GM21447 (cell line): ENCODE results near the gene ATP10D.

Experiments used
- ATAC-seq: cut with Tn5 transposase; IDR thresholded peaks from one replicate; pipeline ENCODE4 v1.9.1; 2021; ENCODE audit not compliant: unreplicated experiment

The ATP10D gene

DNA sequence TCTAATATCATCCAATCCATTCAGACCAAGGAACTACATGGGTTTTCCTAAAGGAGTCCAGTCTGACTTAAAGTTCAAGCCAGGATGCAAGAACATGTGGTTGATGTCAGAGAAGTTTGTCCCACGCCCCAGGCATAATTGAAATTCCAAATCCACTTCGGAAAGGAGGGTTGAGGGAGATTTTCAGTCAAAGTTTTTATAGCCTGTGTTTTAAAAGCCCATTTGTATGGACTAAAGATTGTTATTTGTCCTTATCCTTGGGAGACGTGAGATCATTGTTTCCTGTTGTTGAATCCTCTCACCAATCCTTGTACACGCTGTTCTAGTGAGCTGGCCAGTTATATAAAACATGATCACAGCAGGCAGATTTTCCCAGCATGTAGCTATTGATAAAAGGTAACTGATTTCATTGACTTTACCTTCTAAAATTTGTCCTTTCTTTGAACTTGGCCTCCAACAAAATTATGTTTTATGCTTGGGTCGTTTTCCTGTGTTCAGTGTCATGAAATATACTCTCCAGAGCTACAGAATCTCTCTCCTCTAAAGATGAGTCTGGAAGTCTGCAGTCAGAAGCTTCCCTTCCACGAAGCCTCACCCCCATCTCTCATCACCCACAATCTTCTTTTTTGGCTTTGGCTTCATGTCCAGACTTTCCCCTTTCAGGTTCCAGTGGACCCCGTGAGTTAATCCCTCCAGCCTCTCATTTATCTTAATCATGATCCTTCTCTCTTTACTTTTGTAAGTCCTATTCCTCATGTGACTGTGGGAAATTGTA is 92.9 kb downstream of the ATP10D start:
- ATAC-seq, result no peak

DNA sequence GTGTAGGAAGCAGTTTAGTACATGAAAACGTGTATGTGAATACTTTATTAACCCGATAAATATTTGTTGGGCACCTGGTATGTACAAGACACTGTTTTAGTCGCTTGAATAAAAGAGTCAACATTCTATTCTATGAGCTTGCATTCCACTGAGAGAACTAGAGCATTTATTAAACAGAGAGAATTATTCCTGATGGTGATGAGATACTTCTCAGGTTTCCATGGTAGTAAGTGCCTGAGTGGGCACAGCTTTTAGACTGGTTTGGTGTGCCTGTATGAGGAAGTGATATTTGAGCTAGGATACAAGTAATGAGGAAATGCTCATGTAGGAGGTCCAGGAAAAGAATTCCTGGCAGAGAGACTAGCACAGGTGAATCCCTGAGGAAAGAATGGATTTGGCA is 94.2 kb downstream of the ATP10D start:
- no peak for ATAC-seq

DNA sequence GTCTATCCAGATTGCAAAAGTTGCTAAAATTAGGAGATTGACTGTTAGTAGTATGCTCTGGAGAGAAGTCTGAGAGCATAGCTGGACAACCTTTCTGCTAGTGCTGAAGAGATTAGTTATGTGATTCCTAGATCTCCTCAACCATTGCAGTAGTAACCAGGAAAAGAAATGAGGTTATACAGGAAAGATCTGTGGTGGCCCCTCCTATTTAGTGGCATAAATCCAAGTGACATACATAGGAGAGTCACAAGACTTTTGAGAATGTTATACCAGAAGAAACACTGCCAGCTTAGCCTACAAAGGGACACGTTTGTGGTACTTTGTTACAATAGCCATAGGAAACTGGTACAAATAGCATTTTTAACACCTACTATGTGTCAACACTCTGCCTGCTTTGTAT is 105.2 kb downstream of the ATP10D start:
- ATAC-seq, result no peak

DNA sequence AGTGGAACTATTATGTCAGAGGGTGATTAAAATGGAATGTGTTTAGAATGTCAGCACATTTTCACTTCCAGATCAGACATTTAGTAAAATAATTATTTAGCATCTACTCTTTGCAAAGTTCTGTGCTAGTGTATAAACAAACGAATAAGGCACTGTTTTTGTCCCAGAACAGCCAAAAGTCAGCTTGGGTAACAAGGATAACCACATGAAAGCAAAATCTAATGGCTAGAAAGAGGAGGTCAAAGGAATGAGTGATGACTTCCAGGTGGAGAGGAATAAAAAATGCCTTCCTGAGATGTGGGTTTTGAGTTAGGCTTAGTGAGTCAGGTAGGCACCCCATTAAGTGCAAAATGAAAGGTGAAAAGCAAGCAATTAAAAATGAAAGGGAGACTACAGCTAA is 112.6 kb downstream of the ATP10D start:
- ATAC-seq, result no peak

DNA sequence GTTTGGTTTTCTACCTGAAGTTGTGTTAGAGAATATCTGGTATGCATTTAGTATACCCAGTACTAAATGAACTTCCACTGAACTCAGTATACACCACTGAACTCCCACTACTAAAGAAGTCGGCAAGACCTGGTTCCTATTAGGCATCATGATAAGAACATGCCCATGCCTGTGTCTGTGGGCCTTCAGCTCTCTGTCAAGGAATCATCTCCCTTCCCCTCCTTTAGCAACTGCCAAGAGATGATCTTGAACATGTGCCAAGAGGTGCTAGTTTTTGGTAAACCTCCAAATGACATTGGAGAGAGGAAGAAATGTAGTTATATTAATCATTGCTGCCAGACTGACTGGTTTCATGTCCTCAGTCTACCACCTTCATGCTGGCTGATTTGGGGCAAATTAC is 113.2 kb downstream of the ATP10D start:
- ATAC-seq, result no peak

DNA sequence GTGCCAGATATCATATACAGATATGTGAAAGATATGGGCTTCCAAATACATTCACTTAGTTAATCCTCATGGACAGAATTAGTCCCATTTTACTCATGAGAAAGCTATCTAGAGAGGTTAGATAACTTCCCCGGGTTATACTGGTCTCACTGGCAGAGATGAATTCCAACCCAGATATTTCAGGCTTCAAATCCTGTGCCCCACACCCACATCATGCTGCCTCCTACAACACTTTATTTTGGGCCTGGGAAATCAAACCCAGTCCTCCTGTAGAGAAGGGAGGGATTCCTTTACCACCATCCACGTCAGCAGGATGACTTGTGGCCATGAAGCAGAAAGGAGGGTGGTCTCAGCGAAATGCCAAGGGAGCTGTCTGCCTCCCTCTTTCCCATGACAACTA is 113.8 kb downstream of the ATP10D start:
- ATAC-seq, result no peak

DNA sequence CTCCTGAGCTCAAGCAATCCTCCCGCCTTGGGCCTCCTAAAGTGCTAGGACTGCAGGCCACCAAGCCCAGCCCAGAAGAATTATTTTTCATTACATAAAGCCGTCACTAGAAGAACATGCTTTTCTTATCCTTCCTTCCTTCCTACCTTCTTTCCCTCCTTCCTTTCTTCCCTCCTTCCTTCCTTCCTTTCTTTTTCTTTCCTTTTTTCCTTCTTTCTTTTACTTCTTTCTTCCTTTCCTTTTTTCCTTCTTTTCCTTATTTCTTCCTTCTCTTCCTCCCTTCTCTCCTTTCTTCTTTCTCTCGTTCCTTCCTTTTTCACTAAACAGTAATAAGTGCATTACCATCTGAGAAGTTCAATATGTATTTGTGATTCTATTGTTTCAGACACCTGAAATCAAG is 121.4 kb downstream of the ATP10D start:
- no peak for ATAC-seq

DNA sequence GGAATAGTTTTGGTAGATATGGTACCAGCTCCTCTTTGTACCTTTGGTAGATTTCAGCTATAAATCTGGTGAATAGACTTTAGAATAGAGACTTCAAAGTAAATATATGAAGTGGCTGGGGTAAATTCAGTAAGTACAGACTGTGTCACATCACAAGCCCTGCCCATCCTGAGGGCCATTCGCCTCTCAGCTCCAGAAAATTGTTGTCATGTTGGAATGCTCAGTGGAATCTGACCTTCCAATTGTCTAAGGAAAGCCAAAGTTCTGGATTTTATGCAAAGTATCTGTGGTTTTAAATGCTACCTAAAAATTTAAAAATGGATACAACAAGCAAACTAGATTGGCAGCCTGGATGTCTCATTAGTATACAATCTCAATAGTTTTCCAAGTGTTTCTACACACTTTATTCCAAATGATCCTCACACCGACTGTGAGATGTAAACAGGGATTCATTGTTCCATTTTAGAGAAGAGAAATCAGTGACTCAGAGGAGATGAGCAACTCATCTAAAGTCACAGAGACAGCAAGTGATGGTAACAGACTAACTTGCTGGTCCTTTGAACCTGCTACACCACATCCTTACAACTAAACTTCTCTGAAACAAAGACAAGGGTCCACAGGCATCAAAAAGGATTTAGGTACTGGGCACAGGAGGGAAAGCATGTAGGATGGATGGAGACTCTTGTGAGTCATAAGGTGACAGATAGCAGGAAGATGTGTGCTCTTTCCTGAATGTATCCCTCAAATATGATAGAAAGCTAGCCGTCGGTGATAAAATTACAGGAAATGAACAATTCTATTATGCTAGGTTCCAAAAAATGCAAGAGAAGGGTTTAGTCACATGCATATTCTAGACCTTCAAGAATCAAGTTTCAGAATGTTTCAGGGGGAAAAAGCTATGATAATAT is 127.3 kb downstream of the ATP10D start:
- no peak for ATAC-seq

DNA sequence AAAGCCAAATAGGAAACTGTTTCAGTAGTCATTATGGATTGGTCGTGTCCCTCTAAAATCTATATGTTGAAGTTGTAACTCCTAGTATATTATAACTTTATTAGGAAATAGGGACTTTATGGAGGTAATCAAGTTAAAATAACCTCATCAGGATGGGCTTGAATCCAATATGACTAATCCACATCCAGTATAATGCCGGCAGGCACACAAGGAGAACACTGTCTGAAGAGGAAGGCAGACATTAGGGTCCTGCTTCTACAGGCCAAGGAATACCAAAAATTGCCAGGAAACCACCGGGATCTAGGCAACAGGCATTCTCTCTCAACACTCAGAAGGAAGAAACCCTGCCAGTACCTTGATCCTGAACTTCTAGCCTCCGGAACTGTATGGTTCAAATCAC is 130.3 kb downstream of the ATP10D start:
- no peak for ATAC-seq

DNA sequence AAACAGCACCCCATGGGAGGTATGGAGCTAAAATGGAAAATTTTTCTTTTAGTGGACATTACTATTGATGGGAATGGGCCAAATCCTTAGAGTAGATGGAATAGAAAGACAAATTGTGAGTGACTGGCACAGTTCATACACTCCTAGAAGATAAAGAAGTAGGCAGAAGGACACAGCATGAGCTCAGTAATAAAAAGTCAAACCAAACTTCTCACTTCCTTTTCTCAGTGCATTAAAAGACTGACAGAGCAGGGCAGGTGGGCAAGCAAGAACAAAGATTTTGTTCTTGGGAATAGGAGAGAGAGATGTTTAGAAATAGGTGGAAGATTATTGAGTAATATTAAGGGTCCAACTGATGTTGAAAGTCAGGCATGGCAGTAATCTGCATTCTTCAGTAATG is 132.5 kb downstream of the ATP10D start:
- ATAC-seq, result no peak

DNA sequence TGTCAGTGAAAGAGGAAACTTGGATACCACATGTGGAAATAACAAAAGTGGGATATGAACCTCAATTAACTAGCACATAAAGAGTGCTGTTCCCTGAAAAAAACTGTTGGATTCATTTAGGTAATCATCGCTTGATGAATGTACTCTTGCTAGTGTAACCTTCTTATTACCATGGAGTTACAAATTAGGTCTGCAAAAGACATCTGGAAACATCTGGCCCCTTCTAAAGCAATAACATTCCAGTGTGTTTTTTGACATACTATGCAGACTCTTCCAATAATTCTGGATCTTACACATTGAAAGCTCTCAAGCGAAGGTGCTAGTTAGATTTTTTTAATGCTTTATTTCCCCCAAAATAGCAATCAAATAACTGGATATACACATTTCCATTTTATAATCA is 134.6 kb downstream of the ATP10D start:
- ATAC-seq, result no peak

DNA sequence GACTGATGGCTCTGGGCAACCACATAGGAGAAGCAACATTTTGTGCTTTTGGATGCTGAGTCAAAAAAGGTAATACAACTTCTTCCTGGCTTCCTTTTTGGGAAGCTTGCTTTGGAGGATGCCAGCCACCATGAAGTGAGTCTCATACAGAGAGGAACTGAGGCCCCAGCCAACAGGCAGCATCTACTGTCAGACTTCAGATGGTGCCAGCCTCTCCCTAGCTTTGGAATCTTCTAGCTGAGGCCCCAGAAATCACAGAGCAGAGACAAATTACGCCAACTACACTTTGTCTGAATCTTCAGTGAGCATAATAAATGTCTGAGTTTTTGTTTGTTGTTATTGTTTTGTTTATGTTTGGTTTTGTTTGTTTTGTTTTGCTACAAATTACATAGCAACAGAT is 136.1 kb downstream of the ATP10D start:
- ATAC-seq, result no peak

DNA sequence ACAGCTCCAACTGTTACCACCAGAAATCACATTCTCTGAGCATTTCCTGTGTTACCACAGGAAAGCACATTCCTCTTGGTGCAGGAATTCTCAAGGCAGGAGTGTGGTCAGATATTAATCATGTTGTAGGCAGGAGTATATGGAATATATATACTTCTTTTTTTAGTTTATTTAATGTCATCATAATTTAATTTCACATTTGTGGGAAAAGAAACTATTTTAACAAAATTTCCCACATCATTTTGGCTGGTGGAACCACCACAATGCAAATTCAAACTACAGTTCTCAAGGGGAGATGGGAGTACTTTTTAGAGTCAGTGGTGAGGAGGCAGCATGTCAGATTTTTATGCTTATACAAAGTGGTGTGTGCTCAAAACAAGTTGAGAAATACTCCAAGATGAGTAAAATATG is 139.0 kb downstream of the ATP10D start:
- no peak for ATAC-seq

DNA sequence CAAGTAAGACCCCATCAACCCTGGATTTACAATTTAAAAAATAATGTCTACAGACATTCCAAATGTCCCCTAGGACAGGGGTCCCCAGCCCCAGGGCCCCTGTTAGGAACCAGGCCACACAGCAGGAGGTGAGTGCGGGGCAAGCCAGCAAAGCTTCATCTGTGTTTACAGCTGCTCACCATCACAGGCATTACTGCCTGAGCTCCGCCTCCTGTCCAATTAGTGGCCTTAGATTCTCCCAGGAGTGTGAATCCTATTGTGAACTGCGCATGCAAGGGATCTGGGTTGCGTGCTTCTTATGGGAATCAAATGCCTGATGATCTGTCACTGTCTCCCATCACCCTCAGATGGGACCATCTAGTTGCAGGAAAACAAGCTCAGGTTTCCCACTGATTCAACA is 146.1 kb downstream of the ATP10D start:
- ATAC-seq, result no peak

DNA sequence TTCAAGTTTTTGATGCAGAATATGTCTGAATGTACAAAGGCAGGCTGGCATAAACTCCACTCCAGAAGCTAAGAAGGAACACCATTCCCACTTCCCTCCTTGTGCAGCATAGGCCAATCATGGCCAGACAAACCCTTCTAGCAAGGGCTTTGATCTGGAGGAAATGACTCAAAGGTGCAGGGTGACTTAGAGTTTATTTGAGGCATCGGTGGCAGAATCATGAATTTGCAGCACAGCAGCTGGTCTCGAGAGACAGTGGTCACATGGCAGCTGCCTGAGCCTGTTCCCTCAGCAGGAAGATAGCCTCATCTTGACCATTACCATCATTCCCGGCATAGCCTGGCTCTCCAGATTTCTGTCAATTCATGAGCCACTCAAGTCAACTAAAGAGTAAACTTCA is 154.5 kb downstream of the ATP10D start:
- no peak for ATAC-seq

DNA sequence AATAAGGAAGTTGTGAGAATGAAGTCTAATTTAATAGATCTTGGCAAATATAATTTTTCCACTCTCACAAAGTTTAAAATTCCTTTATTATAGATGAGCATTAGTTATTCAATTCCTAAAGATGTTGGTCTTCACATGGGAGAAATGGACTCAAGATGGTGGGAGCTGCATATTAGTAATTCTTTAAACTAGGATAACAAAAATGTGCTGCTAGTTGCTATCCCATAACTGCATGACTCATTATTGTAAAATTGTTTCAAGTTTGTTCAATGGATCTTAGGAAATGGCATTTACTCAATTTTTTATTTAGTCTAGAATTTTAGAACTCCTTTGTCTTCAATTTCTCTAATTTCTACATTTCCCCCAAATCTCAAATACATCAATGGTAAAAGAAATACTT is 155.8 kb downstream of the ATP10D start:
- no peak for ATAC-seq

DNA sequence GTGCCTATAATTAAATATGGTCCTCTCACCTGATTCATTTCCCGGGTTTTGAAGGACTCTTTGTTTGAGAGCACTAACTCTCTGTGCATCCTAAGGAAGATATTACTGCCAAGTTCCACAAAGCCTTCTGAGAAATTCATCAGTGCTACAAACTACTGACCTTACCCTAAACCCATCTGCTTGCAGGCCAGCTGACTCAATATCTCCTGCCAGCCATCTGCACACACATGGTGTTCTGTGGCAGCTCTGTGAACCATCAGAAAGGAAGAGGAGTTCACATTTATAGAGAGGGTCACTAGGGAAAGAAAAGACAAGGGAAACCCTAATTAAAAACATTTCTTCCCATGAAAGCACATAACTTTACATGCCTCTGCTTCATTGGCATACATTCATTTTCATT is 156.7 kb downstream of the ATP10D start:
- no peak for ATAC-seq

DNA sequence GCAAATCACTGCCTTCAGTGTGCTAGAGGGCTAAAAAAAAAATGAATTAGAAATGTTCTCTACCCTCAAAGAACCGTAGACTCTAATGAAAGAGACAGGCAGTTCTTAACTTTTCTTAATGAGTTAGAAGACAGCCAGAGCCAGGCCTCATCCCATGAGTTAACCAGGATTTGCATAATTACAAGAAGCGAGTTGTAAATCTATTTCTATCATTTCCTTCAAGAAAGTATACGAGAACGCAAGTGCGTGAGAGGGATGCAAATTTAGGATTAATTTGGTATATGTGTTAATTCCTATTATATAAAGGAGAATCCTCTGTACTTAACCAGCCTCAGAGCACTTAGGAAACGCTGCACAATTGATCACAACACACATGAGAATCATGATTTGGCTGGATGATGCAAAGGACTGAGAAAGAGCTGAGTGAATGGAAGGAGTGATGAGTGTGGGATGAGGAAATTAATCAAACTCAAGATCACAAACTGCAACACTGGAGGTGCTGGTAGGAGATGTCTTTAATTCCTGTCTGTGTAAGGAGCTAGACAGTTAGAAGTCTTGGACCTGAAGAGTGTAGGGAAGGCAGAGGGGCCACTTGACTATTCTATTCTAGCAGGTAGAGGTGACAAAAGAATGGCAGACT is 157.2 kb downstream of the ATP10D start:
- no peak for ATAC-seq
